GM12878 (cell line): ENCODE results near the gene SLC34A1. TPM values are rescaled to one million over a fixed set of nuclear protein-coding genes. Genes with fewer than 3 reads are reported as not detected.

Experiments used
- E2F8 ChIP-seq: fragments of 450-650 bp; IDR thresholded peaks from 2 replicates; pipeline ENCODE4 v1.6.1; 2018; ENCODE audit warnings: mild to moderate bottlenecking, low read depth, moderate library complexity; ENCODE audit not compliant: partially characterized antibody
- EP300 ChIP-seq, 2 experiments: fragments of 150-350 bp in 1 of 2; IDR thresholded peaks; 2 replicates each; pipeline ENCODE4 v1.6.1; 2011 to 2012; ENCODE audit warnings: low read depth in 2 of 2, low read length in 2 of 2, borderline replicate concordance in 1 of 2, improper control_type of control experiment in 1 of 2, inconsistent platforms in 1 of 2; ENCODE audit not compliant: control insufficient read depth in 1 of 2
- IKZF2 ChIP-seq, 2 experiments: fragments of 450-650 bp; IDR thresholded peaks; 2 replicates each; pipeline ENCODE4 v1.6.1; 2017; ENCODE audit warnings: mild to moderate bottlenecking in 2 of 2, moderate library complexity in 2 of 2
- MTA2 ChIP-seq: fragments of 450-650 bp; IDR thresholded peaks from 2 replicates; pipeline ENCODE4 v1.6.1; 2016; ENCODE audit warnings: low read depth, mild to moderate bottlenecking, moderate library complexity
- RAD21 ChIP-seq: IDR thresholded peaks from 2 replicates; pipeline ENCODE4 v1.6.1; 2011; ENCODE audit warnings: mild to moderate bottlenecking, low read depth, low read length, moderate library complexity; ENCODE audit not compliant: insufficient read depth
- SP1 ChIP-seq: IDR thresholded peaks from one replicate; pipeline ENCODE4 v1.6.1; 2011; ENCODE audit warnings: low read depth, low read length
- TCF7 ChIP-seq: IDR thresholded peaks from 2 replicates; pipeline ENCODE4 v1.6.1; 2014; ENCODE audit warnings: antibody characterized with exemption, borderline replicate concordance
- ZNF687 ChIP-seq: fragments of 450-650 bp; IDR thresholded peaks from 2 replicates; pipeline ENCODE4 v1.6.1; 2017; ENCODE audit warnings: mild to moderate bottlenecking, moderate library complexity
- polyA plus RNA-seq, 11 experiments: library from polyadenylated mRNA; depleted of rRNA in 4 of 11; unstranded in 6 of 11; stranded (reverse) in 5 of 11; fragments of >200 nt; fragmentation: Nextera tagmentation in 4 of 11; fragmentation: Illumina TruSeq in 1 of 11; extraction: Ambion mirVana in 4 of 11; extraction: Trizol in 1 of 11; gene quantifications; 1 replicate in 1 of 11; 2 replicates in 10 of 11; pipeline versions ENCODE4 v1.2.1 to v1.2.3, GENCODE V29; 2011 to 2016; ENCODE audit warnings: inconsistent platforms in 2 of 11, missing spikeins in 2 of 11, low read depth in 1 of 11
- total RNA-seq, 4 experiments: library from RNA; depleted of rRNA in 3 of 4; stranded (reverse); fragments of >200 nt in 3 of 4; fragmentation: Illumina TruSeq in 1 of 4; extraction: Trizol in 1 of 4; gene quantifications; 2 replicates each; pipeline versions ENCODE4 v1.2.1 to v1.2.3, GENCODE V29; 2013 to 2021

Gene SLC34A1
- total and polyA plus RNA-seq, 10 of the 15 experiments (the other 5 are each of a cell fraction or from before 2014, with no cell fraction given) = 0.03 to 0.14 (median 0.09) TPM; not detected in 2

DNA sequence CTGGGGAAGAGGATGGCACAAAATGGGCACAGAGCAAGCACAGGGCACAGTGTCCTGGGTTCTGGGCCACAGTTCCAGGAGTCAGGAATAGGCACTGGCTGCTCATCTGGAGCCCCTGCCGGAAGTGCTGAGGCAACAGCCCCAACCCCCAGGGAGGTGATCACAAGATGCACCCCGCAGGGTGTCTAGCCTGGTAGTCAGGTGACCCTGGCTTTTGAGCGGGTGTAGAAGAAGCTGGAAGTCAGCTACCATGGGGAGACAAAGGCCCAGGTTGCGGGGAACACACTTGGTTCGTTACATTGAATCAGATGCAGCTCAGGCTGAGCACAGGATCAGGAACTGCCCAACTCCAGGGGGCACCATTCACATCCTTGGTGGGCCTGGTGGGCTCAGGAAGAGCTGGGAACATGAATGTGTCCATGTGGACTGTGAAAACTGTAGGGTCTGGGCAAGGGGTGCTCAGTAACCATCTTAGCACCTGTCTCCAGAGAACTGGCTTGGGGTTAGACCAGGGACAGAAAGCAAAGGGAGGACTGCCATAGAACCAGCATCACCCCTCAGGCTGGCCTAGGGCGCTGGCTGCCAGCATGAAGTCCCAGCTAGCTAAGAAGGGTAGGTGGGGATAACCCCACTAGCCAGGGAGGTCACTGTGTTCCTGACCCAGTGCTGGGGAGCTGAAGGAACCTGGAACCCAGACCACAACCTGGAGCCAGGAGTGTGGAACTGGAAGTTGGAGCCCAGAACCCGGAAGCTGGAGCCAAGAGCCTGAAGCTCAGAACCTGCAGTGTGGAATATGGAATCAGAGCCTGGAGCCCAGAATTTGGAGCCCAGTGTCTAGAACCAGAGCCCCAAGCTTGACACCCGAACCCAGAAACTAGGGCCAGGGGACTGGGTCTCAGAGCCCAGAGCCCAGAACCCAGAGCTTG lies 6.1 kb upstream of the SLC34A1 start (continued):
- TF ChIP-seq ZNF687 (no peak), RAD21 (no peak), EP300 (IDR thresholded peaks at IDR 0.05; ENCODE audit: borderline replicate concordance in 1 of 2, control insufficient read depth in 1 of 2, low read depth in 2 of 2, low read length in 2 of 2) (no peak), SP1 (no peak), MTA2 (no peak), TCF7 (no peak), E2F8 (no peak), IKZF2 (IDR thresholded peaks at IDR 0.05) (no peak)
